Measurements from ENCODE around the gene ZNF565.

DNA sequence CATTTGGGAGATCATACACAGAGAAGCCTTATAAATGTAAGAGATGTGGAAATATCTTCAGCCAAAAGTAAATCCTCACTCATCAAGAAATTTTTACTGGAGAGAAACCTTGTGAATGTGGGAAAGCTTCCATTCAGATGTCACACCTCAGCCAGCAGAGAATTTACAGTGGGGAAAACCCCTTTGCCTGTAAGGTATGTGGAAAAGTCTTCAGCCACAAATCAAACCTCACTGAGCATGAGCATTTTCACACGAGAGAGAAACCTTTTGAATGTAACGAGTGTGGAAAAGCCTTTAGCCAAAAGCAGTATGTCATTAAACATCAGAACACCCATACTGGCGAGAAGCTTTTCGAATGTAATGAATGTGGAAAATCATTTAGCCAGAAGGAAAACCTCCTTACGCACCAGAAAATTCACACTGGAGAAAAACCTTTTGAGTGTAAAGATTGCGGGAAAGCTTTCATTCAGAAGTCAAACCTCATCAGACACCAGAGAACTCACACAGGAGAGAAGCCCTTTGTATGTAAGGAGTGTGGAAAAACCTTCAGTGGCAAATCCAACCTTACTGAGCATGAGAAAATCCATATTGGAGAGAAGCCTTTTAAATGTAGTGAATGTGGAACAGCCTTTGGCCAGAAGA, 22.0 kb upstream of the ZNF565 start:
- TF ChIP-seq, protein P1, sequence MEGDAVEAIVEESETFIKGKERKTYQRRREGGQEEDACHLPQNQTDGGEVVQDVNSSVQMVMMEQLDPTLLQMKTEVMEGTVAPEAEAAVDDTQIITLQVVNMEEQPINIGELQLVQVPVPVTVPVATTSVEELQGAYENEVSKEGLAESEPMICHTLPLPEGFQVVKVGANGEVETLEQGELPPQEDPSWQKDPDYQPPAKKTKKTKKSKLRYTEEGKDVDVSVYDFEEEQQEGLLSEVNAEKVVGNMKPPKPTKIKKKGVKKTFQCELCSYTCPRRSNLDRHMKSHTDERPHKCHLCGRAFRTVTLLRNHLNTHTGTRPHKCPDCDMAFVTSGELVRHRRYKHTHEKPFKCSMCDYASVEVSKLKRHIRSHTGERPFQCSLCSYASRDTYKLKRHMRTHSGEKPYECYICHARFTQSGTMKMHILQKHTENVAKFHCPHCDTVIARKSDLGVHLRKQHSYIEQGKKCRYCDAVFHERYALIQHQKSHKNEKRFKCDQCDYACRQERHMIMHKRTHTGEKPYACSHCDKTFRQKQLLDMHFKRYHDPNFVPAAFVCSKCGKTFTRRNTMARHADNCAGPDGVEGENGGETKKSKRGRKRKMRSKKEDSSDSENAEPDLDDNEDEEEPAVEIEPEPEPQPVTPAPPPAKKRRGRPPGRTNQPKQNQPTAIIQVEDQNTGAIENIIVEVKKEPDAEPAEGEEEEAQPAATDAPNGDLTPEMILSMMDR (IDR thresholded peaks at IDR 0.05), result no peak
- TF ChIP-seq GABPA (IDR thresholded peaks at IDR 0.05; ENCODE audit: low read depth) (no peak), POLR2AphosphoS5 (IDR thresholded peaks at IDR 0.05; ENCODE audit: low read depth, low read length) (no peak), CHD2 (IDR thresholded peaks at IDR 0.05; ENCODE audit: low read length, partially characterized antibody) (no peak)
